GM18511 (cell line): ENCODE results near the gene BCAR3.
"Not testable (repeated sequence)": the region's sequence is repeated elsewhere in the genome, so short reads cannot be mapped to it uniquely, and the experiment has no call there.

Source experiments
- ATAC-seq: cut with Tn5 transposase; IDR thresholded peaks from one replicate; pipeline ENCODE4 v1.9.1; 2021; ENCODE audit warnings: mild to moderate bottlenecking, moderate library complexity; ENCODE audit not compliant: unreplicated experiment

BCAR3 gene

DNA sequence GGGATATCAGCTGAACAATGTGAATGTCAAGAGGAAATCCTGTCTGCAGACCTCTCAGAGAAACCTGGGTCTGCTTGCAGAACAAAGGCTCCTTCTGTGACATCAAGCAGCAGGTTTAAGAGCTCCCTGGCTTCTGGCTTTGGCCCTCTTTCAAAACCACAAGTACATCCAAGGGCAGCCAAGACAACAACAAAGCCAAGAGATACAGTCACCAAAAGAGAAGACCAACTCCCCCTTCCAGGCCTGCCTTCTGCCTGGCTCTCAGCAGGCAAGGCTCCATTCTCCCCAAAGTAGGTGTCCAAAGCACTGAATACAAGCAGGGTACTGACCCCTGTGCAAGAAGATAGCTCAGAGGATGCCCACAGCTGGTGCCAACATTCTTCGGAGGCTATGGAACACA lies 11.5 kb downstream of the BCAR3 start:
- ATAC-seq: no peak

GRCh38 chr1:93669369-93669768 lies 12.3 kb downstream of the BCAR3 start:
- no peak for ATAC-seq

DNA sequence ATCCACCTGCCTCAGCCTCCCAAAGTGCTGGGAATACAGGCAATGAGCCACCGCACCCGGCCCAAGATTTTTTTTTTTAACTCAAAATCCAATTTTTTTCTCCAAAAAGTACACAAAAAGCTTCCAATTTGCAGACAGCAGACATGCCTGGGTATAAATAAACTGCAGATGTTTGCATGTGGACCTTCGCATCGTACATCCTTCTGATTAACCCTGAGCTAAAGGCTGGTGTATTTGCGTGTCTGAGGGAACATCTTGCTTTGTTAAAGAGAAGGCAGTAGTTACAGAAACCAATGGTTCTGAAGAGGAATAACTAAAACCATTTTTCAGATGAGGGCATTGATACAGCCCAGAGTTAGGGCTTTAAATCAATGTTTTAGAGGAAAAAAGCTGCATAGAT lies 12.7 kb downstream of the BCAR3 start:
- no peak for ATAC-seq

DNA sequence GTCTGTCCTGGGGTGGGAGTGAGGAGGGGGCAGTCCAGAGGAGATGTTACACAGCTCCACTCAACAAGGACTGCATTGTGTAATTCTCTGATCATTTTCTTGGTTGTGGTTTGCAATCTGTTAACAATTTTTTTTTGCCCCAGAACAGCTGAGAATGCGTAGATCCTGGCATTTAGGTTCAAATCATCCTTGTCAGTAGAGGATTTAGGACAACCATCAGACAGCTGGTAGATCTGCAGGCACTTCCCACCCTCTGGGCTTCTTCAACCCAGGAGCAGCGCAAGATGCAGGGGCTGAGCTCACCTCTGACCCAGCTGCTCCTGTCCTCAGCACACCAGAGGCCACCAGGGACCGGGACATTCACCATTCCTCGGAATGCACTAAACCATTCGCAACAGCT lies 13.5 kb downstream of the BCAR3 start:
- no peak for ATAC-seq

DNA sequence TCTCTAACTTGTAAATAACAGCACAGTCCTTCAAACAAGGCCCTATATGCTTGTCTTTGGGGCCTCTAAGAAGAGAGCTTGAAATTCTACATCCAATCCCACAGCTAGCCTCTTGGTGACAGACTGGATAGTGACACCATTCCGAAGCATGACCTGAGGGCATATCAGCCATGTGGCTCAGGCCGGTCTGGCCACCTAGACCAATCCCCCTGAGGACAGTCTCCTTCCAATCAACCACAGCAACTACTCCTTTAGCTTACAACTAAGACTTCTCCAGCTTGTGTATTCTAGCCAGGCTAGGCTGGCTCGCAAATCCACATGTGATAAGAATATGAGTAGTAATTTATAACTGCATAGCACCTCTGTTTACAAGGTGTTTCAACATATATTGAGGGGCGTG lies 14.0 kb downstream of the BCAR3 start:
- no peak for ATAC-seq

DNA sequence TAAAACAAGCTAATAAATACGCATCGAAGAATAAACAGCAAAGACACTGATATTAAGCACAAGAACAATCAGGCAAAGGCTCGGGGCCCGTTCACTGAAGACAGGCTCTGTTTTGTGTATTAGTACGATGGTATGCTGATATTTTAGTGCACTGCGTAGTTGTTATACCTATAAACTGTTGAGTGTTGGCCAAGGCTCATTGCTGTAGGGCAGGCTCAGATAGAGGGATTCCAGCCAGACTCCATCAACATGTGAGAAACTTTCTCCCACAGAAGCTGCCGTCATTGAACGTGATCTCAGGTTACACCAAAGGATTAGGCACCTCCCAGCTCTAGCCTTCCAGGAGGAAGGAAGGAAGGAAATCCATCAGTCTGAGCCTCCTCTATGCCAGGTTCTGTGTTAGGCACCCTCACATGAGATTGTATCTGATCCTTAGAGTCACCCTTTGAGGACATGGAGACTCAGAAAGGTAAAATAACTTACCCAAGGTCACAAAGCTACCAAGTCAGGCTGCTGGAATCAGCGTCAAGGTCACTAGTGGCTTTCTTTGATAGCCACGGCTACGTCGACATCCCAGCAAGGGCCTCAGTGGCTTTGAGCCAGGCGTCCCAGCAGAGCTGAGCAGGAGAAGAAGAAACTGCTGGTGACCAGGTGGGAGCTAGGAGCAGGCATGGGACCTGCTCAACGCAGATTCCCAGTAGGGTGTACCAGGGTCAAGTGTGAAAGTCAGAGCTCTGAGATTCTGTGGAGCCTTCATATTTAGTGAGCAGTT lies 14.8 kb downstream of the BCAR3 start:
- no peak for ATAC-seq

- ATAC-seq: no peak
Observed at GRCh38 chr1:93665015-93665414, 16.6 kb downstream of the BCAR3 start.

GRCh38 chr1:93663208-93663614 lies 18.4 kb downstream of the BCAR3 start:
- ATAC-seq: no peak

DNA sequence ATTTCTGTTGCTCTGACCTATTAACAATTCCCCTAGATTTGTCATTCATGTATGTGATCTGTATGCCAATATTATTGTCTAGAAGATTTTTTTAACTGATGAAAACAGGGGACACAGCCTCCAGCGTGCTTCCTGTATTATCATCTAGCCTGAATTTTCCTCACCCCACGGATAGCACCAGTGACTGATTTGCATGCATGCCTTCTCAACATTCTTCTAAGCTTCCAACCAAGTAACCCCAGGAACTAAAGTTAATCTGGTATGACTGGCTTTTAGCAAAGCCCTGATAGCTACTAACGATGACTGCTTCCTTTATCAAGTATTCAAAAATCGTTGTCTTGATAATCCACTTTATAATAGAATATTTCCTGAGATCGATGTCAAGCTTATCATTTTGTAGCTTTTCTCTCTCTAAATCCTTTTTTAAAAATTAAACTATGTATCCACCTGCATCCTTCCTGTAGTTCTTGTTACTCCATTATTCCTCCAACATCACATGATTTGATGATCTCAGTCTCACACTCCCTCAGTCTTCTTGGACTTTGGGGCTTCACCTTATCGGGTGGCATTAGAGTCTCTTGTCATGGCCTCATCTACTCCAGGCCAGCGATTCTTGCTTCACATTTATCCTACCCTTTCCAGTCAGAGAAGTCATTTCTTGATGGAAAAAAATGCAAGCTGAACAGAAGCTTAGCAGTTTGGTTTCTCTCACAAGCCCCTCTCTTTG lies 19.0 kb downstream of the BCAR3 start:
- ATAC-seq: peak; percentile 20

GRCh38 chr1:93661829-93662474 lies 19.7 kb downstream of the BCAR3 start:
- ATAC-seq: peak; percentile 84

GRCh38 chr1:93661341-93661740 lies 20.3 kb downstream of the BCAR3 start:
- ATAC-seq: not testable (repeated sequence)

- ATAC-seq: no peak
Observed at GRCh38 chr1:93659822-93660503, 21.7 kb downstream of the BCAR3 start.

- ATAC-seq: no peak
Observed at GRCh38 chr1:93658188-93658587, 23.4 kb downstream of the BCAR3 start.

- no peak for ATAC-seq
Observed at GRCh38 chr1:93656491-93656890, 25.1 kb downstream of the BCAR3 start.

DNA sequence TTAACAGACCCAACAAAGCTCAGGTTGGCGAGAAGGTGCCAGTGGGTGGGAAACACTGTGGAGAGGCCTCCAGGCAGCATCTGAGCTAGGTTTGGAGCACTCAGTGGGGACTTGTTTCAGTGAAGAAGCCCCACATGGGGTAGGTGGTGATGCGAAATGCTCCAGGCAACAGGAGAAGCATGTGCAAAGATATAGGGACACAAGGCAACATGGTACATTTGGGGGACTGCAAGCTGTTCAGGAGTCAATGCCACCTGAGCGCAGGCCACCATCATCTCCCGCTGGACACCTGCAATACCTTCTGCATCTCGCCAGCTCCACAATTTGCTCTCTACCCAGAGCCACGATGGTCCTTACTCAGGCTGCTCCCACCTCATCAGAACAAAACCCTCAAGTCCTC lies 28.0 kb downstream of the BCAR3 start:
- ATAC-seq: no peak

- no peak for ATAC-seq
Observed at GRCh38 chr1:93652323-93652949, 29.2 kb downstream of the BCAR3 start.

DNA sequence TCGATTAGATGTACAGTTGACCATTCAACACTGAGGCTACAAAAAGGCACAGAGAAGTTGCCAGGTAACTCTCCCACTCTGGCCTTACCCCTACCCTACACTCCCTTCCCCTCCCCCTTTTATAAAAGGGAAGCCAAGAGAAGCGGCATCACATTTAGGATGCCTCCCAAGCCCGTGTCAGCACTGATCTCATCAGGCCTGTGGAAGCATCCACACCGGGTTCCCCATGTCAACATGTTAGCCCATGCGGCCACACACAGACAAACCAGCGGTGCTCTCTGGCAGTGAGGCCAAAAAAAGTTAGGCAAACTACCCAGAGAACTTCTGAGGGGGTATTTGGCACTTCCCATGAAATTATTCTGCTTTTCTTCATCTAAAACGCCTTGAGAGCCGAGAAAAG lies 29.9 kb downstream of the BCAR3 start:
- no peak for ATAC-seq

GRCh38 chr1:93650159-93650558 lies 31.5 kb downstream of the BCAR3 start:
- not testable (repeated sequence) for ATAC-seq

- no peak for ATAC-seq
Observed at GRCh38 chr1:93649231-93649630, 32.4 kb downstream of the BCAR3 start.

DNA sequence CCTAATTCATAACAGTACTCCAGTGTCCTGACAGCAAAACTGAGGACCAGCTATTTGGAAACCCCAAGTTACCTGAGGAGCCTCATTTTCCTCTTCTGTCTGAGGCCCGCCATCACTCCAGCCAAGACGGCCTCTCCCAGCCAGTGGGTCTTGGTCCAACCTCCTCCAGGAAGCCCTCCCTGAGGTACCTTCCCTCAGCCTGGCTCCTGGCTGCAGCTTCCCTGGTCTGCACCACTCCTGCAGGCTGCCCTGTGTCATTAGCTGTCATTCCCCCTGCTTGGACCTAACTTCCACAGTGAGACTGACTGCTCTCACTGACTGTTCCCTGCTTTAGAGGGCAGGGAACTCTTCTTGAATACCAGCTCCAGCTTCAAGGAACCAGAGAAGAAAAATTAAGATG lies 33.0 kb downstream of the BCAR3 start:
- no peak for ATAC-seq

GRCh38 chr1:93641527-93641926 lies 40.1 kb downstream of the BCAR3 start:
- ATAC-seq: no peak
